ENCODE measurements around the gene PTPRB.

Gene PTPRB

GRCh38 chr12:70648191-70648590 is 11.0 kb upstream of the PTPRB start:
- no peak overlapping the region for H2BK15ac ChIP-seq (replicated peaks; ENCODE audit: low read depth)
- H3K18ac ChIP-seq (ENCODE audit: low read length), result no peak overlapping the region
- no peak overlapping the region for H3K4me2 ChIP-seq (ENCODE audit: low read length)
- no CpG with 5 or more reads among the region's 2 CpGs for WGBS (ENCODE audit: extremely low coverage, insufficient coverage, low lambda C conversion rate)
- H3K9ac ChIP-seq (ENCODE audit: low read length), result no peak overlapping the region
- H3K36me3 ChIP-seq (ENCODE audit: control insufficient read depth, insufficient read depth, low read length), result no peaks in the 10 kb centered on the region
- H4K8ac ChIP-seq (ENCODE audit: low read depth, low read length), result no peak overlapping the region
- H2AK5ac ChIP-seq (ENCODE audit: low read length), result no peak overlapping the region
- H3K4me1 ChIP-seq (ENCODE audit: control insufficient read depth, low read depth, low read length), result no peaks in the 10 kb centered on the region
- no peaks in the 10 kb centered on the region for H3K79me2 ChIP-seq (ENCODE audit: control insufficient read depth, insufficient read depth, low read length)
- H3K56ac ChIP-seq (ENCODE audit: low read length), result no peak overlapping the region
- H3K4ac ChIP-seq (ENCODE audit: low read depth, low read length), result no peak overlapping the region
- no peak overlapping the region for H4K5ac ChIP-seq (ENCODE audit: low read length)
- H2BK120ac ChIP-seq (ENCODE audit: low read depth, low read length), result no peak overlapping the region
- no peak overlapping the region for H3K4me3 ChIP-seq (ENCODE audit: low read length)
- no peak overlapping the region for H3K23ac ChIP-seq (ENCODE audit: low read length)
- DNase-seq, result no peak
- no peak overlapping the region for H3K27ac ChIP-seq (ENCODE audit: low read depth, low read length)
- H3K27me3 ChIP-seq (ENCODE audit: insufficient read depth, low read length, poor library complexity), result no peaks in the 10 kb centered on the region
- H2BK5ac ChIP-seq (ENCODE audit: low read length), result no peak overlapping the region
- H3K79me1 ChIP-seq (ENCODE audit: low read length), result no peaks in the 10 kb centered on the region

- no peaks in the 10 kb centered on the region for H3K79me2 ChIP-seq (ENCODE audit: control insufficient read depth, insufficient read depth, low read length)
- H3K56ac ChIP-seq (ENCODE audit: low read length), result no peak overlapping the region
- H2BK120ac ChIP-seq (ENCODE audit: low read depth, low read length), result no peak overlapping the region
- no peak overlapping the region for H4K5ac ChIP-seq (ENCODE audit: low read length)
- no CpG with 5 or more reads among the region's 1 CpG for WGBS (ENCODE audit: extremely low coverage, insufficient coverage, low lambda C conversion rate)
- no peaks in the 10 kb centered on the region for H3K79me1 ChIP-seq (ENCODE audit: low read length)
- H3K9ac ChIP-seq (ENCODE audit: low read length), result no peak overlapping the region
- no peak overlapping the region for H2AK5ac ChIP-seq (ENCODE audit: low read length)
- no peak overlapping the region for H2BK5ac ChIP-seq (ENCODE audit: low read length)
- H3K23ac ChIP-seq (ENCODE audit: low read length), result no peak overlapping the region
- no peaks in the 10 kb centered on the region for H3K27me3 ChIP-seq (ENCODE audit: insufficient read depth, low read length, poor library complexity)
- H3K18ac ChIP-seq (ENCODE audit: low read length), result no peak overlapping the region
- no peak overlapping the region for H3K4me2 ChIP-seq (ENCODE audit: low read length)
- H3K4ac ChIP-seq (ENCODE audit: low read depth, low read length), result no peak overlapping the region
- no peak overlapping the region for H3K4me3 ChIP-seq (ENCODE audit: low read length)
- no peaks in the 10 kb centered on the region for H3K4me1 ChIP-seq (ENCODE audit: control insufficient read depth, low read depth, low read length)
- H3K27ac ChIP-seq (ENCODE audit: low read depth, low read length), result no peak overlapping the region
- H4K8ac ChIP-seq (ENCODE audit: low read depth, low read length), result no peak overlapping the region
- no peaks in the 10 kb centered on the region for H3K36me3 ChIP-seq (ENCODE audit: control insufficient read depth, insufficient read depth, low read length)
- no peak overlapping the region for H2BK15ac ChIP-seq (replicated peaks; ENCODE audit: low read depth)
- no peak for DNase-seq
Measured at GRCh38 chr12:70646850-70647249, 9.6 kb upstream of the PTPRB start.

- no peak overlapping the region for H3K4me2 ChIP-seq (ENCODE audit: low read length)
- H4K5ac ChIP-seq (ENCODE audit: low read length), result no peak overlapping the region
- H3K4ac ChIP-seq (ENCODE audit: low read depth, low read length), result no peak overlapping the region
- H3K79me1 ChIP-seq (ENCODE audit: low read length), result no peaks in the 10 kb centered on the region
- H2BK15ac ChIP-seq (replicated peaks; ENCODE audit: low read depth), result no peak overlapping the region
- WGBS (ENCODE audit: extremely low coverage, insufficient coverage, low lambda C conversion rate), result no CpG with 5 or more reads among the region's 10 CpGs
- no peak overlapping the region for H4K8ac ChIP-seq (ENCODE audit: low read depth, low read length)
- H3K36me3 ChIP-seq (ENCODE audit: control insufficient read depth, insufficient read depth, low read length), result no peaks in the 10 kb centered on the region
- no peak overlapping the region for H3K27ac ChIP-seq (ENCODE audit: low read depth, low read length)
- no peak overlapping the region for H3K23ac ChIP-seq (ENCODE audit: low read length)
- H3K18ac ChIP-seq (ENCODE audit: low read length), result peak overlapping the region; percentile 80
- H2BK5ac ChIP-seq (ENCODE audit: low read length), result no peak overlapping the region
- H3K27me3 ChIP-seq (ENCODE audit: insufficient read depth, low read length, poor library complexity), result no peaks in the 10 kb centered on the region
- H3K4me3 ChIP-seq (ENCODE audit: low read length), result no peak overlapping the region
- H3K9ac ChIP-seq (ENCODE audit: low read length), result no peak overlapping the region
- no peak overlapping the region for H2AK5ac ChIP-seq (ENCODE audit: low read length)
- no peaks in the 10 kb centered on the region for H3K79me2 ChIP-seq (ENCODE audit: control insufficient read depth, insufficient read depth, low read length)
- H2BK120ac ChIP-seq (ENCODE audit: low read depth, low read length), result no peak overlapping the region
- H3K4me1 ChIP-seq (ENCODE audit: control insufficient read depth, low read depth, low read length), result no peaks in the 10 kb centered on the region
- peak; percentile 65 for DNase-seq
- H3K56ac ChIP-seq (ENCODE audit: low read length), result no peak overlapping the region
Measured at GRCh38 chr12:70645494-70646317, 8.5 kb upstream of the PTPRB start.

- Histone ChIP-seq H3K36me3 (ENCODE audit: control insufficient read depth, insufficient read depth, low read length) (no peaks in the 10 kb centered on the region), H4K5ac (ENCODE audit: low read length) (no peak overlapping the region), H3K79me1 (ENCODE audit: low read length) (no peaks in the 10 kb centered on the region), H3K27me3 (ENCODE audit: insufficient read depth, low read length, poor library complexity) (no peaks in the 10 kb centered on the region), H3K23ac (ENCODE audit: low read length) (no peak overlapping the region), H2AK5ac (ENCODE audit: low read length) (no peak overlapping the region), H2BK5ac (ENCODE audit: low read length) (no peak overlapping the region), H3K18ac (ENCODE audit: low read length) (no peak overlapping the region), H4K8ac (ENCODE audit: low read depth, low read length) (no peak overlapping the region), H3K79me2 (ENCODE audit: control insufficient read depth, insufficient read depth, low read length) (no peaks in the 10 kb centered on the region), H3K9ac (ENCODE audit: low read length) (no peak overlapping the region), H3K27ac (ENCODE audit: low read depth, low read length) (no peak overlapping the region), H2BK15ac (replicated peaks; ENCODE audit: low read depth) (no peak overlapping the region), H2BK120ac (ENCODE audit: low read depth, low read length) (no peak overlapping the region), H3K4ac (ENCODE audit: low read depth, low read length) (no peak overlapping the region), H3K4me2 (ENCODE audit: low read length) (no peak overlapping the region), H3K56ac (ENCODE audit: low read length) (no peak overlapping the region), H3K4me3 (ENCODE audit: low read length) (no peak overlapping the region), H3K4me1 (ENCODE audit: control insufficient read depth, low read depth, low read length) (no peaks in the 10 kb centered on the region)
- WGBS (ENCODE audit: extremely low coverage, insufficient coverage, low lambda C conversion rate), result no CpG with 5 or more reads among the region's 2 CpGs
- DNase-seq, result no peak
Measured at GRCh38 chr12:70644861-70645260, 7.6 kb upstream of the PTPRB start.

GRCh38 chr12:70643939-70644338 is 6.7 kb upstream of the PTPRB start:
- H2BK15ac ChIP-seq (replicated peaks; ENCODE audit: low read depth), result no peak overlapping the region
- H3K18ac ChIP-seq (ENCODE audit: low read length), result no peak overlapping the region
- H2AK5ac ChIP-seq (ENCODE audit: low read length), result no peak overlapping the region
- no CpG with 5 or more reads among the region's 3 CpGs for WGBS (ENCODE audit: extremely low coverage, insufficient coverage, low lambda C conversion rate)
- H3K4me2 ChIP-seq (ENCODE audit: low read length), result no peak overlapping the region
- H2BK120ac ChIP-seq (ENCODE audit: low read depth, low read length), result no peak overlapping the region
- no peak for DNase-seq
- no peaks in the 10 kb centered on the region for H3K36me3 ChIP-seq (ENCODE audit: control insufficient read depth, insufficient read depth, low read length)
- no peak overlapping the region for H3K9ac ChIP-seq (ENCODE audit: low read length)
- H3K4me1 ChIP-seq (ENCODE audit: control insufficient read depth, low read depth, low read length), result no peaks in the 10 kb centered on the region
- H3K4me3 ChIP-seq (ENCODE audit: low read length), result no peak overlapping the region
- H3K56ac ChIP-seq (ENCODE audit: low read length), result no peak overlapping the region
- no peak overlapping the region for H2BK5ac ChIP-seq (ENCODE audit: low read length)
- H3K27ac ChIP-seq (ENCODE audit: low read depth, low read length), result no peak overlapping the region
- no peaks in the 10 kb centered on the region for H3K79me2 ChIP-seq (ENCODE audit: control insufficient read depth, insufficient read depth, low read length)
- H3K79me1 ChIP-seq (ENCODE audit: low read length), result no peaks in the 10 kb centered on the region
- no peak overlapping the region for H3K4ac ChIP-seq (ENCODE audit: low read depth, low read length)
- no peak overlapping the region for H4K5ac ChIP-seq (ENCODE audit: low read length)
- H3K23ac ChIP-seq (ENCODE audit: low read length), result no peak overlapping the region
- H4K8ac ChIP-seq (ENCODE audit: low read depth, low read length), result no peak overlapping the region
- H3K27me3 ChIP-seq (ENCODE audit: insufficient read depth, low read length, poor library complexity), result no peaks in the 10 kb centered on the region

GRCh38 chr12:70641691-70642090 is 4.5 kb upstream of the PTPRB start:
- H3K4me1 ChIP-seq (ENCODE audit: control insufficient read depth, low read depth, low read length), result no peaks in the 10 kb centered on the region
- no peak overlapping the region for H2BK15ac ChIP-seq (replicated peaks; ENCODE audit: low read depth)
- no peak overlapping the region for H2AK5ac ChIP-seq (ENCODE audit: low read length)
- no peak overlapping the region for H3K4ac ChIP-seq (ENCODE audit: low read depth, low read length)
- WGBS (ENCODE audit: extremely low coverage, insufficient coverage, low lambda C conversion rate), result no CpG with 5 or more reads among the region's 2 CpGs
- H4K5ac ChIP-seq (ENCODE audit: low read length), result no peak overlapping the region
- H3K27ac ChIP-seq (ENCODE audit: low read depth, low read length), result no peak overlapping the region
- no peak for DNase-seq
- no peak overlapping the region for H3K9ac ChIP-seq (ENCODE audit: low read length)
- no peak overlapping the region for H3K4me3 ChIP-seq (ENCODE audit: low read length)
- H3K79me2 ChIP-seq (ENCODE audit: control insufficient read depth, insufficient read depth, low read length), result no peaks in the 10 kb centered on the region
- no peak overlapping the region for H3K56ac ChIP-seq (ENCODE audit: low read length)
- H2BK120ac ChIP-seq (ENCODE audit: low read depth, low read length), result no peak overlapping the region
- no peak overlapping the region for H4K8ac ChIP-seq (ENCODE audit: low read depth, low read length)
- H3K4me2 ChIP-seq (ENCODE audit: low read length), result no peak overlapping the region
- no peaks in the 10 kb centered on the region for H3K79me1 ChIP-seq (ENCODE audit: low read length)
- no peak overlapping the region for H2BK5ac ChIP-seq (ENCODE audit: low read length)
- no peaks in the 10 kb centered on the region for H3K36me3 ChIP-seq (ENCODE audit: control insufficient read depth, insufficient read depth, low read length)
- H3K23ac ChIP-seq (ENCODE audit: low read length), result no peak overlapping the region
- H3K18ac ChIP-seq (ENCODE audit: low read length), result no peak overlapping the region
- H3K27me3 ChIP-seq (ENCODE audit: insufficient read depth, low read length, poor library complexity), result no peaks in the 10 kb centered on the region
